DOHH2 (cell line): ENCODE data around the gene XRCC4.

Experiments used
- H3F3A ChIP-seq: fragments of 200-600 bp; sonication (generic), shearing (Covaris generic); 2 replicates; pipeline ENCODE4 v1.6.0; 2016; ENCODE audit warnings: antibody characterized with exemption, mild to moderate bottlenecking; ENCODE audit not compliant: control insufficient read depth, insufficient read depth
- H3K27ac ChIP-seq: fragments of 200-600 bp; sonication (generic); 2 replicates; pipeline ENCODE4 v1.5.1; 2014; ENCODE audit warnings: low read depth, mild to moderate bottlenecking, low read length, moderate library complexity
- H3K27me3 ChIP-seq: fragments of 200-600 bp; sonication (generic); 2 replicates; pipeline ENCODE4 v1.6.1; 2014; ENCODE audit warnings: mild to moderate bottlenecking, low read length, mixed read lengths; ENCODE audit not compliant: control insufficient read depth
- H3K36me3 ChIP-seq: fragments of 200-600 bp; sonication (generic); 2 replicates; pipeline ENCODE4 v1.6.1; 2014; ENCODE audit warnings: mild to moderate bottlenecking, low read length, moderate library complexity, mixed read lengths; ENCODE audit not compliant: control insufficient read depth
- H3K4me1 ChIP-seq: fragments of 200-600 bp; sonication (generic); 2 replicates; pipeline ENCODE4 v1.6.1; 2014; ENCODE audit warnings: mild to moderate bottlenecking, low read length, mixed read lengths; ENCODE audit not compliant: control insufficient read depth
- H3K4me2 ChIP-seq: fragments of 200-600 bp; sonication (generic); 2 replicates; pipeline ENCODE4 v1.6.0; 2014; ENCODE audit warnings: mild to moderate bottlenecking, low read length, moderate library complexity
- H3K4me3 ChIP-seq: fragments of 200-600 bp; sonication (generic); 2 replicates; pipeline ENCODE4 v1.5.1; 2014; ENCODE audit warnings: mild to moderate bottlenecking, low read length, mixed read lengths
- H3K79me2 ChIP-seq: fragments of 200-600 bp; sonication (generic); 2 replicates; pipeline ENCODE4 v1.6.1; 2014; ENCODE audit warnings: mild to moderate bottlenecking, low read length, mixed read lengths; ENCODE audit not compliant: control insufficient read depth
- H3K9me2 ChIP-seq: fragments of 200-600 bp; sonication (generic); replicated peaks from 2 replicates; pipeline ENCODE4 v1.6.1; 2014; ENCODE audit warnings: mild to moderate bottlenecking, low read length, mixed read lengths; ENCODE audit not compliant: control insufficient read depth
- H3K9me3 ChIP-seq: fragments of 200-600 bp; sonication (generic); 2 replicates; pipeline ENCODE4 v1.6.1; 2014; ENCODE audit warnings: antibody characterized with exemption, low read length, mixed read lengths; ENCODE audit not compliant: control insufficient read depth, insufficient read depth
- H4K20me1 ChIP-seq: fragments of 200-600 bp; sonication (generic); 2 replicates; pipeline ENCODE4 v1.6.0; 2014; ENCODE audit warnings: low read depth, mild to moderate bottlenecking, antibody characterized with exemption, low read length, moderate library complexity; ENCODE audit not compliant: control insufficient read depth, insufficient read depth
- EZH2phosphoT487 ChIP-seq: fragments of 200-600 bp; sonication (generic); IDR thresholded peaks from 2 replicates; pipeline ENCODE4 v1.6.1; 2017; ENCODE audit warnings: borderline replicate concordance, mild to moderate bottlenecking, antibody characterized with exemption, low read length, moderate library complexity, mixed read lengths
- TF ChIP-seq, protein P1 (sequence below): fragments of 200-600 bp; sonication (generic); IDR thresholded peaks from one replicate; pipeline ENCODE4 v1.5.1; 2014; ENCODE audit warnings: antibody characterized with exemption, mild to moderate bottlenecking, low read depth, low read length; ENCODE audit not compliant: poor library complexity, severe bottlenecking

The XRCC4 gene

DNA sequence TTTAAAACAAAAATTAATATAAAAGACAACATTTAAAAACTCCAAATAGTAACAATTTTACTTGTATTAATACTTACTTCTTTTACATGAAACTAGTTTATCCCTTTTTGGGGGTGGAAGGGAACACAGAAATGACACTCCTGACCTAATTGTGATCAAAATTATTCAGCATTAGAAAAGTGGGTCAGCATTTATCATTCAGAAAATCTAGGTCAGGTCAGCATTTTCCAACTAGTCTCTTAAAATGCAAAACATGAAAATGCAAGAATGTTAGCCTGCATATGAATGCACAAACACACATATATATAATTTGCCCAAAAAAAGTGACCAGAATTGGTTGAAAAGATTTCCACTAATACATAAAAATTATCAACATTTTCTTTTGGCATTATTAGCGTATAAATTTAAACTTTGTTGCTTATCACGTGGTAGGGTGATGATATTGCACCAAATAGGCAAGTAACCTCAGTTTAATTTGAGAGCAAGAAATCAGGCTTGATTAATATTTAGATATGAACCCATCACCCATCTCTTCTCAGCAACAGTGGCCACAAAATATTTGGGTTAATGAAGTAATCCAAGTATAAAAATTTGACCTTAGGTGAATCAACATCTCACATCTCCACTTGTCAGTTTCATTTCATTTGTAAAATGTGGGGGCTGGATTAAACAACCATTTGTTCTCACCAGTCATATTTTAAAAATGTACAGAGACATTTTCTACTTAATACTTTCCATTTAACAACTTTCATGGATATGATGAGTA lies 5.9 kb upstream of the XRCC4 start:
- Histone ChIP-seq H3K4me2 (no peak overlapping the region), H3K27ac (no peak overlapping the region), H3K79me2 (peaks cover 99% of the 10 kb centered on the region), H4K20me1 (no peaks in the 10 kb centered on the region), H3K4me1 (peaks cover 8% of the 10 kb centered on the region), H3K9me2 (no peaks in the 10 kb centered on the region), H3F3A (no peaks in the 10 kb centered on the region), H3K4me3 (no peak overlapping the region), H3K36me3 (peaks cover 71% of the 10 kb centered on the region), H3K9me3 (no peaks in the 10 kb centered on the region), H3K27me3 (no peaks in the 10 kb centered on the region)
- no peak for TF ChIP-seq EZH2phosphoT487
- TF ChIP-seq, protein P1, sequence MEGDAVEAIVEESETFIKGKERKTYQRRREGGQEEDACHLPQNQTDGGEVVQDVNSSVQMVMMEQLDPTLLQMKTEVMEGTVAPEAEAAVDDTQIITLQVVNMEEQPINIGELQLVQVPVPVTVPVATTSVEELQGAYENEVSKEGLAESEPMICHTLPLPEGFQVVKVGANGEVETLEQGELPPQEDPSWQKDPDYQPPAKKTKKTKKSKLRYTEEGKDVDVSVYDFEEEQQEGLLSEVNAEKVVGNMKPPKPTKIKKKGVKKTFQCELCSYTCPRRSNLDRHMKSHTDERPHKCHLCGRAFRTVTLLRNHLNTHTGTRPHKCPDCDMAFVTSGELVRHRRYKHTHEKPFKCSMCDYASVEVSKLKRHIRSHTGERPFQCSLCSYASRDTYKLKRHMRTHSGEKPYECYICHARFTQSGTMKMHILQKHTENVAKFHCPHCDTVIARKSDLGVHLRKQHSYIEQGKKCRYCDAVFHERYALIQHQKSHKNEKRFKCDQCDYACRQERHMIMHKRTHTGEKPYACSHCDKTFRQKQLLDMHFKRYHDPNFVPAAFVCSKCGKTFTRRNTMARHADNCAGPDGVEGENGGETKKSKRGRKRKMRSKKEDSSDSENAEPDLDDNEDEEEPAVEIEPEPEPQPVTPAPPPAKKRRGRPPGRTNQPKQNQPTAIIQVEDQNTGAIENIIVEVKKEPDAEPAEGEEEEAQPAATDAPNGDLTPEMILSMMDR: no peak

DNA sequence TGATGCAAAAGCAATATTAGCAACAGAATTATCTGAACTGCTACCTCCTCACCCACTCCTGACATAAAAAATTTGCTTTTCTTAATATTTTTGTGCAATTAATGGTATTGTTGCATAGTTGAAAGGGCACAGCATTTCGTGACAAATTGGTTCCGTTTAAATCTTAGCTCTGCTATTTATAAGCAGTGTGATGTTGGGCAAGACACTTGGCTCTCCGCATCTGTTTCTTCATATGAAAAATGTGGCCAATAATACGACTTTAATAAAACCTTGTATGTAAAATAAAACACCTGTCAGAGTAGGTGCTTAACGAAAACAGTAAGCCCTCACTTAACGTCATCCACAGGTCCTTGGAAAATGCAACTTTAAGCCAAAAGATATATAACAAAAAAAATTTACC lies 4.4 kb upstream of the XRCC4 start:
- no peak overlapping the region for H3K27ac ChIP-seq
- peaks cover 96% of the 10 kb centered on the region for H3K79me2 ChIP-seq
- no peak overlapping the region for H3K4me2 ChIP-seq
- peaks cover 73% of the 10 kb centered on the region for H3K36me3 ChIP-seq
- peaks cover 8% of the 10 kb centered on the region for H3K4me1 ChIP-seq
- no peaks in the 10 kb centered on the region for H3K9me2 ChIP-seq
- no peaks in the 10 kb centered on the region for H3K9me3 ChIP-seq
- no peaks in the 10 kb centered on the region for H3K27me3 ChIP-seq
- no peak overlapping the region for H3K4me3 ChIP-seq
- H4K20me1 ChIP-seq: no peaks in the 10 kb centered on the region
- no peaks in the 10 kb centered on the region for H3F3A ChIP-seq
- TF ChIP-seq EZH2phosphoT487: no peak
- TF ChIP-seq, protein P1: no peak

DNA sequence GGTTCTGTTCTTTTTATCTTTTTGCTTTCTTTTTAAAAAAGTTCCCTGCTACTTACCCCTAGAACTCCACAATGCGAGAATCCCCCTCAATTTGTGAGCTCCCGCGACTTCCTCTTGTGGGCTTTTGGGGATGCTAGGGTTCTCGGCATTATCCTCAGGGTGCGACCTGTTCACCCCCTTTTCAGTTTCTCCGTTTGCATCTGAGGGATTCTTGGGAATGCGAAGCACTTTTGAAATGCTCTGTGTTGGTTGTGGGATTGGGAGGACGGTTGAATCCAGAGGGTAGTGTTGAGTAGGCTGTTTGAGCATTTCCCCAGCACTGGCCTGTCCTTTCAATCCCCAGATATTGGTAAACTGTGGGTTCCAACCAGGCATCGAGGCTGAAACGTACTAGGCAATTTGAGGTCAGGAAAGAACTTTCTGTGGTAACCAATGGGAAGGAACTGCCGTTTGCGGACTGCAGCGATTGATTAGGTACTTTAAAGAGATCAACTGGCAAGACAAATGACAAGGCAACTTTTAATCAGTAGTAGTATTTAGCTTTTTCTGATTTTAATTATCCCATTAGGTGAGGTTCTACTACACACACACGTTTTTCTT lies 415 bp downstream of the XRCC4 start:
- H3K27me3 ChIP-seq: no peaks in the 10 kb centered on the region
- peaks cover 89% of the 10 kb centered on the region for H3K79me2 ChIP-seq
- H4K20me1 ChIP-seq: no peaks in the 10 kb centered on the region
- H3K9me3 ChIP-seq: no peaks in the 10 kb centered on the region
- H3K4me1 ChIP-seq: peaks cover 14% of the 10 kb centered on the region
- TF ChIP-seq, protein P1: no peak
- no peak for TF ChIP-seq EZH2phosphoT487
- H3K27ac ChIP-seq: peak overlapping the region; percentile 80
- H3K36me3 ChIP-seq: peaks cover 36% of the 10 kb centered on the region
- H3K4me2 ChIP-seq: peak overlapping the region; percentile 71
- H3K4me3 ChIP-seq: peak overlapping the region; percentile 85
- no peaks in the 10 kb centered on the region for H3F3A ChIP-seq
- H3K9me2 ChIP-seq: no peaks in the 10 kb centered on the region
